HG03025 (cell line): ENCODE measurements around the gene SEMA5B.

Source experiments
- ATAC-seq: cut with Tn5 transposase; IDR thresholded peaks from one replicate; pipeline ENCODE4 v1.9.1; 2021; ENCODE audit warnings: mild to moderate bottlenecking, moderate library complexity; ENCODE audit not compliant: unreplicated experiment, low FRiP score

SEMA5B gene

DNA sequence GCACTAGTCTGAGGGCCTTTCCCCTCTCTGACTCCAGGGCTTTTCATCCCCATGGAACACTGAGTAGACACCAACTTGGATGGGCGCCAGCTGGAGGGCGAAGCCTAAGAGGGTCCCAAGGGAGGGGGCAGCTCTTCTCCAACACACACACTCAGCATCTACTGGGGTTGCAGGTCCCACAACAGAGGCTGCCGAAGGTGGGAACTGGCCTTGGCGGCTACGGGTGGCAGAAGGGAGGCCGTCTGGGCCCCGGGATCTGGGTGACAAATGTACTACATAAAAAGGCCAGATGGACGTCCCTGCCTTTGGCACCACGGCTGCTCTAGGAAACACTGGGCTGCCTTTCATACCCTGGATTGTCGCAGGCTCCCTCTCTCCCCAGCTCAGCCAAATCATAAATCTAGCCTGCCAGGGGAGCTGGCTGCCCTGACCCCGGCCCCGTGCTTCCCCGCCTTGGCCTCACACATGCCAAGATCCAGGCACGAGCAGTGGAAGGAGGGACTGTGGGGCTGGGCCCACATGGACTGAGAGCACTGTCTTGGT is 31.5 kb downstream of the SEMA5B start:
- ATAC-seq, result no peak

- ATAC-seq, result no peak
Observed at GRCh38 chr3:122994954-122995353, 32.6 kb downstream of the SEMA5B start.

GRCh38 chr3:122993124-122993978 is 34.2 kb downstream of the SEMA5B start:
- no peak for ATAC-seq

DNA sequence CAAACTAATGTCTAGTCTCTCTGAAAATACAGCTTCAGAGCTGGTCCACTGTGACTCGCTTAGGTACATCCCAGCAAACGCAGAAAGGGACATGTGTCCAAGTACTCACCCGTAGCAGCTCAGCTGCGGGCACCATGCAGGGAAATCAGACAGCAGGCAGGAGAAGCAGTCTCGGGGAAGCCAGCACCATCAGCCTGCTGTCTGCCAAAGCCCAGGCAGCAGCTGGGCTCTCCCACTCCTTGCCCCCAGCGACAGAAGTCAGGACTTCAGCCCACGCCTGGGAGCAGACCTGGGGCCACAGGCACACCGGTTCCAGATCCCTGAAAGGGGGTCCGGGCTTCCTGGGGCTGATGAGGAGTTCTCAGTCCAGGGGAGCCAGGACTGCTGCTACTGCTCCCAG is 34.9 kb downstream of the SEMA5B start:
- no peak for ATAC-seq

GRCh38 chr3:122992133-122992532 is 35.4 kb downstream of the SEMA5B start:
- ATAC-seq, result no peak

DNA sequence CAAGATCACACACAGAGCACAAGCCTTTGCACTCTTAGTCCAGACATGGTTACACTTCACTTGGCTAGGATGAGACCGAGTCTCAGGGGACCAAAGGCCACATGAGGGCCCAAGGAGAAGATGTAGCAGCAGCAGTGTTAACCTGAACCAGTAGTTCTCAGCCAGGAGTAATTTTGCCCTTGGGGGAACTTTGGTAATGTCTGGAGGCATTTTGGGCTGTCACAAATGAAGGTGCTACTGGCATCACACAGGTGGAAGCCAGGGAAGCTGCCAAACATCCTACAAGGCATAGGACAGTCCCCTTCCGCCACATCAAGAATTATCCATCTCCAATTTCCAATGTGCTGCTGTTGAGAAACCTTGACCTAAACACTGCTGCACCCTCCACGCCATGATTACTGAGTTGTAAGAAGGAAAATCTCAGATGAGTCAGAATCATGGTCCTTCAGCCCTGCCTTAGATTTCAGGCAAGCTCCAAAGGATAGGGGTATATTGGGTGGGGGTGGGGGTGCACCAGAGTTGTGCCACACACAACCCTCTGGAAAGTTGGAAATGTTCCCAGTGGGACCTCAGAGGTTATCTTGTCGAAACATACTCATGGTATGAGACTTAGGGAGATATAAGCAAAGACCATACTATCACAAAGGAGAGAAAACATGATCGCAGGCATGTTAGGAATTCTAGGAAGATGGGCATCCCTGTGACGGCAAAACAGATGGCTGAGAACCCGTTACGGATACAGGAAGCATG is 36.2 kb downstream of the SEMA5B start:
- ATAC-seq, result no peak

GRCh38 chr3:122989856-122990575 is 37.5 kb downstream of the SEMA5B start:
- no peak for ATAC-seq

GRCh38 chr3:122988508-122988907 is 39.1 kb downstream of the SEMA5B start:
- no peak for ATAC-seq

DNA sequence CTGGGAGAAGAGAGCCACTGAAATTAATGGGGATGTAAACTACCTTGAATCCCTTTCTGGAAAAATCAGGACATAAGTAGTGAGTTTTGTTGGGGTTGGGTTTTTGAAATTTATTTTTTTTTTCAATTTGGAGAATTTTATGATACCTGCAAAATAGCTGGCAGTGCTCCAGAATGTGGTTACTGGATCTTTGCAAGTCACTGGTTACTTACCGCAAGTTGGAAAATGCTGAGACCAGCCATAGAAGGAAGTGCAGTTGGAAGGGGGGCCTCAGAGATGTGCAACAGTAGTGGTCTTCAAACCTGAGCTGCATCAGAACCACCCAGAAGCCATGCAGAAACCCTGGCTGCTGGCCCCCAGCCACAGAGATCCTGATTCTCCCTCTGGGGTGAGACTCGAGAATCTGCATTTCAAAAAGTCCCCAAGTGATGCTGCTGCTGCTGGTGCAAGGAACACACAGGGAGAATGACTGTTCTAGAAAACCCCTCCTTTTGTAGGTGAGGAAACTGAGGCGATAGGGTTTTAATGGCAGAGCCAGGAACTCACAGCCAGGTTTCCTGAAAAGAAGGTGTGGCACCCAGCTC is 39.7 kb downstream of the SEMA5B start:
- no peak for ATAC-seq

- ATAC-seq, result no peak
Observed at GRCh38 chr3:122987231-122987630, 40.3 kb downstream of the SEMA5B start.

GRCh38 chr3:122986693-122987179 is 40.8 kb downstream of the SEMA5B start:
- no peak for ATAC-seq

DNA sequence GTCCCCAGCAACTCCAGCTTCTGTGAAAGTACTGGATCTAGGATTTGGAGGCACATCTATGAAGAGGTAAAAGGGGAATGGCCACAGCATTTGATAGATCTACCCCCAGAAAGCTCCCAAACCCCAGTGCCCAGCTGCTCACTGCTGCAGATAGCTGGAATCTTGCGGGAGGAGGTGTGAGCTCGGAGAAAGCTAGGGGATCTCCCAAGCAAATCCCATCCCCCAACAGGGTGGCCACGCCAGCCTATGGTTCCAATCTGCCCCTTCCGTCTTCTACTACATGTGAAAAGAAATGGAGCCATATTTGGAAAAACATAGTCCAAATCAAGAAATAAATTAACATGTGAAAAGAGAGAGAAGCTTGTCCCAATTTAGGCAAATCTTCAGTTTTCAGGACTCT is 42.0 kb downstream of the SEMA5B start:
- ATAC-seq, result no peak

DNA sequence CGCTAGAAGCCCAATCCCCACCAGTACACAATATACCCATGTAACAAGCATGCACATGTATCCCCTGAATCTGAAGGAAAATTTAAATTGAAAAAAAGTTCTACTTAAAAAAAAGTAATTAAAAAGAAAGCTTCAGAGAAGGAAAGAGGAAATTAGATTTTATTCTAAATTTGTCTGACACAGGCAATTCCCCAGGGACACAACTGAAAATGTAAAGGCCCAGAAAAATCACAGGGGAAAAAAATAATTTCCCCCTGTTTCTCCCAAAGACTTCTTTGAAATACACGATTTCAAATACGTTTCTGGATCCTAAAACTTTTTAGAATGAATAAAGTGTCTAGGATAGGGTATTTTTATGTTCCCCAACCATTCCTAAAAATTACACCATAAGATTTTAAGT is 42.9 kb downstream of the SEMA5B start:
- ATAC-seq, result no peak

DNA sequence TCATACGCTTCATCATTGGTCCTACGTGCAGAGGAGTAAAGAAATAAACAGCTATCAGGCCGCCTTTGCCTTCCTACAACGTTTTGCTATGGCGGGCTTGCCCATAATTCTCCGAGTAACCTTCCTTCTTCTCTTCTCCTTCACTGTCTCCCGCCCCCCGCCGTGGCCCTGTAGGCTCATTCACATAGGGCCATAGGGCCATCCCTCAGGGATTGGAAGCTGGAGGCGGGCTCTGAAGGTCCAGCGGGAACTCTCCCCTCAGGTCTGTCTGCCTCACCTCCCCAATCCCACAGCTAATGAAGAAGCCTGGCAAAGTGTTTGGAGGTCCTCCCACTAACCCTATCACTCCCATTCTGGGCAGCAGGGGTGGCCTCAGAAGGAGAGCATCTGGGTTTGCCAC is 43.6 kb downstream of the SEMA5B start:
- ATAC-seq, result no peak

GRCh38 chr3:122982216-122983185 is 45.1 kb downstream of the SEMA5B start:
- no peak for ATAC-seq

GRCh38 chr3:122979211-122979610 is 48.4 kb downstream of the SEMA5B start:
- no peak for ATAC-seq

DNA sequence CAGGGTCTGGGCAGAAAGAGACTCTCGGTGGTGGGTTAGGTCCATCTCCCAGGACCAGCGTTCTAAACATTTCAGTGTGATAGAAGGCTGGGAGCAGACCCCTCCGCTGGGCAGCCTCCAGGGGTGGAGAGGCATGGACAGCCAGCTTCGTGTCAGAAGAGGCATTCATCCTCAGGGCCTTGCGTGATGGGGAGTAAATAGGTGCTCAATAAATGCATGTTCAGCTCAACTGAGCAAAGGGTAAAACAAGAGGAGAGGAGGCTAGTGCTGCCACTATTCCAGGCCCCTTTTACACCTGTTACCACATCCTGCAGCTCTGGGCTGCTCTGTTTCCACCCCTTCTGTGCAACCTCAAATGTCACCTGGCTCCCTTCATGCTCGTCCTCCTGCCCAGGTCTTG is 49.0 kb downstream of the SEMA5B start:
- no peak for ATAC-seq

GRCh38 chr3:122977746-122978466 is 49.7 kb downstream of the SEMA5B start:
- no peak for ATAC-seq

DNA sequence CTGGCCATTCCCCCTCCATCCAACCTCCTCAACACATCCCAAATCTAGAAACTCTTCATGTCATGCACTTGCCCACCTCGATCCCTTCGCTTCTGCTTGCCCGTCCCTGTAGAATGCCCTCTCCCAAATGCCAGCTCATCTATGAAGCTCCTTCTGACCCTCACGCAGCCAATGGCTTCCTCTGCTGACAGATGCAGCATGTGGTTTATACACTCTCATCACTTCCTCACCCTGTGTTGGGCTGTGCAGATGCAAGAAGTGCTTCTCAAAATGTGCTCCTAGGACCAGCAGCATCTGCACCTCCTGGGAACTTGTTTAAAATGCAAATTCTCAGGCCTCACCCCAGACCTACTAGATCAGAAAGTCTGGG is 51.7 kb downstream of the SEMA5B start:
- no peak for ATAC-seq
